Right lobe of liver (tissue), 4 donors: ENCODE measurements around the gene SNRPB2.

ENCODE experiments used
- POLR2A ChIP-seq: fragments of 450-650 bp; IDR thresholded peaks from one replicate; pipeline ENCODE4 v1.6.1; 2017; ENCODE audit warnings: antibody characterized with exemption, mild to moderate bottlenecking
- TF ChIP-seq, protein P1 (sequence below), 4 donors: fragments of 200-600 bp in 3 of 4; fragments of 450-650 bp in 1 of 4; IDR thresholded peaks; one replicate each; pipeline versions ENCODE4 v1.5.1 to v1.8.0; 2016 to 2022; ENCODE audit warnings: antibody characterized with exemption in 4 of 4, mild to moderate bottlenecking in 2 of 4
- donor health status: DM: no; HTN: no; CAD: no.
- donor health status: DM: no; HTN: no; CAD: no.
- donor health status: DM: no; HTN: yes; CAD: no.

DNA sequence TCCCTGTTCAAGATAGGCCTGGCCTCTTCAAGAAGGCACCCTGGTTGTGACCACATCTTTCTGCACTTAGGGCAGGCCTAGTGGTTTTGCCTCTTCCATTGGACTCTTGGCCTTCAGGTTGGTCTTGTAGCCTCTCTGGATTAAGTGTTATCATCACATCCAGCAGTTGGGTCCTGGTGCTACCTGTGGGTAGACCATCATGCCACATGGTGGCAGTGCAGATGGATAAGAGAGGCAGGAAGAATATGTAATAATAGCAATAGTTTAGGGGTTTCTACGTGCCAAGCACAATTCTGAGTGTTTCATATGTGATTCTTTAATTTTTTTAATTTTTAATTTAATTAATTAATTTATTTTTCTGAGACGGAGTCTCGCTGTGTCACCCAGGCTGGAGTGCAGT lies 28.5 kb upstream of the SNRPB2 start:
- TF ChIP-seq, protein P1, sequence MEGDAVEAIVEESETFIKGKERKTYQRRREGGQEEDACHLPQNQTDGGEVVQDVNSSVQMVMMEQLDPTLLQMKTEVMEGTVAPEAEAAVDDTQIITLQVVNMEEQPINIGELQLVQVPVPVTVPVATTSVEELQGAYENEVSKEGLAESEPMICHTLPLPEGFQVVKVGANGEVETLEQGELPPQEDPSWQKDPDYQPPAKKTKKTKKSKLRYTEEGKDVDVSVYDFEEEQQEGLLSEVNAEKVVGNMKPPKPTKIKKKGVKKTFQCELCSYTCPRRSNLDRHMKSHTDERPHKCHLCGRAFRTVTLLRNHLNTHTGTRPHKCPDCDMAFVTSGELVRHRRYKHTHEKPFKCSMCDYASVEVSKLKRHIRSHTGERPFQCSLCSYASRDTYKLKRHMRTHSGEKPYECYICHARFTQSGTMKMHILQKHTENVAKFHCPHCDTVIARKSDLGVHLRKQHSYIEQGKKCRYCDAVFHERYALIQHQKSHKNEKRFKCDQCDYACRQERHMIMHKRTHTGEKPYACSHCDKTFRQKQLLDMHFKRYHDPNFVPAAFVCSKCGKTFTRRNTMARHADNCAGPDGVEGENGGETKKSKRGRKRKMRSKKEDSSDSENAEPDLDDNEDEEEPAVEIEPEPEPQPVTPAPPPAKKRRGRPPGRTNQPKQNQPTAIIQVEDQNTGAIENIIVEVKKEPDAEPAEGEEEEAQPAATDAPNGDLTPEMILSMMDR (IDR thresholded peaks at IDR 0.05) = peak; percentile 16 to 51 (median 38)
- no peak for TF ChIP-seq POLR2A
